Measurements from ENCODE around the gene RANBP9.
A peak's percentile ranks its signal among the peaks of the same experiment; 100 is the strongest.

RANBP9 gene

DNA sequence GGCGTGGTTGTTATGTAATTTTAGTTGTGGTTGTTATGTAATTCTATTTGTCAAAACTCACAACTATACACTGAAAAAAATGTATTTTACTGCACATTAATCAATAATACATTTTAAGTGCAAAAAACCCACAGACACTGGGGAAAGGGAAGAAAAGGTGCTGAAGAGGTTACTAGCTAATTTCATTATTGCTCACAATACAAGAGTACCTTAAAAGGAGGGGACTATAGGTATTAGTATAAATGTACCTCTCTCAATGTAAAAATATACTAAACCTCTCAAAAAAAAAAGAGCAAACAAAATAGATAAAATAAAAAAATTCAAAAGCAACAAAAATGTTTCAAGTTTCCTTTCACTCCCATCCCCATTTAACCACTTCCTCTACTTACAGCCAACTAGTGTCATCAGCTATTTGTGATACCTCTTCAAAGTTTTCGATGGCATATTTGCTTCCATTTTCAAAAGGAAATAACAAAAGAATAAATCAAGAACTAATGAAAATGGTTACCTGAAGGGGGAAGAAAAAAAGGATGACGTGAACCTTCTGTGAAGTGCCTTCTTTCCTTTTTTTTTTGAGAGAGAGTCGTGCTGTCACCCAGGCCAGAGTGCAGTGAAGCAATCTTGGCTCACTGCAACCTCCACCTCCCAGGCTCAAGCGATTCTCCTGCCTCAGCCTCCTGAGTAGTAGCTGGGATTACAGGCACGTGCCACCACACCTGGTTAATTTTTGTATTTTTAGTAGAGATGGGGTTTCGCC, 30.2 kb downstream of the RANBP9 start:
- Histone ChIP-seq H2BK15ac (replicated peaks; ENCODE audit: low read depth) (no peak overlapping the region), H3K4ac (ENCODE audit: low read depth, low read length) (no peak overlapping the region), H4K5ac (ENCODE audit: low read length) (no peak overlapping the region), H3K18ac (ENCODE audit: low read length) (no peak overlapping the region), H3K27ac (ENCODE audit: low read depth, low read length) (no peak overlapping the region), H3K23ac (ENCODE audit: low read length) (no peak overlapping the region), H3K4me1 (ENCODE audit: control insufficient read depth, low read depth, low read length) (no peaks in the 10 kb centered on the region), H3K4me3 (ENCODE audit: low read length) (no peak overlapping the region), H3K79me2 (ENCODE audit: control insufficient read depth, insufficient read depth, low read length) (peaks cover 6% of the 10 kb centered on the region), H3K79me1 (ENCODE audit: low read length) (peaks cover 7% of the 10 kb centered on the region), H4K8ac (ENCODE audit: low read depth, low read length) (no peak overlapping the region), H3K9ac (ENCODE audit: low read length) (no peak overlapping the region), H3K27me3 (ENCODE audit: insufficient read depth, low read length, poor library complexity) (no peaks in the 10 kb centered on the region), H3K56ac (ENCODE audit: low read length) (no peak overlapping the region), H2BK5ac (ENCODE audit: low read length) (no peak overlapping the region), H2BK120ac (ENCODE audit: low read depth, low read length) (no peak overlapping the region), H2AK5ac (ENCODE audit: low read length) (no peak overlapping the region), H3K4me2 (ENCODE audit: low read length) (no peak overlapping the region), H3K36me3 (ENCODE audit: control insufficient read depth, insufficient read depth, low read length) (no peaks in the 10 kb centered on the region)
- WGBS (ENCODE audit: extremely low coverage, insufficient coverage, low lambda C conversion rate) = no CpG with 5 or more reads among the region's 7 CpGs
- DNase-seq = no peak

- Histone ChIP-seq H3K23ac (ENCODE audit: low read length) (no peak overlapping the region), H3K56ac (ENCODE audit: low read length) (no peak overlapping the region), H2BK15ac (replicated peaks; ENCODE audit: low read depth) (no peak overlapping the region), H3K27ac (ENCODE audit: low read depth, low read length) (no peak overlapping the region), H3K36me3 (ENCODE audit: control insufficient read depth, insufficient read depth, low read length) (no peaks in the 10 kb centered on the region), H3K4me1 (ENCODE audit: control insufficient read depth, low read depth, low read length) (no peaks in the 10 kb centered on the region), H3K18ac (ENCODE audit: low read length) (no peak overlapping the region), H3K79me2 (ENCODE audit: control insufficient read depth, insufficient read depth, low read length) (peaks cover 5% of the 10 kb centered on the region), H3K4ac (ENCODE audit: low read depth, low read length) (no peak overlapping the region), H3K9ac (ENCODE audit: low read length) (no peak overlapping the region), H2BK5ac (ENCODE audit: low read length) (no peak overlapping the region), H2BK120ac (ENCODE audit: low read depth, low read length) (no peak overlapping the region), H3K27me3 (ENCODE audit: insufficient read depth, low read length, poor library complexity) (no peaks in the 10 kb centered on the region), H3K4me2 (ENCODE audit: low read length) (no peak overlapping the region), H2AK5ac (ENCODE audit: low read length) (no peak overlapping the region), H3K4me3 (ENCODE audit: low read length) (no peak overlapping the region), H4K8ac (ENCODE audit: low read depth, low read length) (no peak overlapping the region), H4K5ac (ENCODE audit: low read length) (no peak overlapping the region), H3K79me1 (ENCODE audit: low read length) (peaks cover 7% of the 10 kb centered on the region)
- WGBS (ENCODE audit: extremely low coverage, insufficient coverage, low lambda C conversion rate) = no CpG with 5 or more reads among the region's 6 CpGs
- DNase-seq = no peak
Observed at GRCh38 chr6:13680448-13680968, 31.1 kb downstream of the RANBP9 start.

DNA sequence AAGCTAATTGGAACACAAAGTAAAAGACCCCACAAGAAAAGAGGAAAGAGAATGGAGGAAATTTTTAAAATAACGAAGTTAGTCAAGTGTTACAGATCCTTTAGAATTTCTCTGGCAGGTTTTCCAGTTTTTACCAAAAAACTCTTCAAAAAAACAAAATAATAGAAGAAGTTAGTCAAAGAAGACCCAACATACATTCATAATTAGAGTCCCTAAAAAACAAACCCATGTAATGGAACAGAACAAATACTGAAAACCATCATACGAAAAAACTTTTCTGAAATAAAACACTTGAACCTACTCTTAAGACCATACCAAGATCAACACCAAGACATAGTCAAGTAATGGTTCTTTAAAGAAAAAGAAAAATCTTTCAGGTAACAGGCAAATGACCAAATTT, 31.6 kb downstream of the RANBP9 start:
- no CpG with 5 or more reads among the region's 2 CpGs for WGBS (ENCODE audit: extremely low coverage, insufficient coverage, low lambda C conversion rate)
- H3K36me3 ChIP-seq (ENCODE audit: control insufficient read depth, insufficient read depth, low read length) = no peaks in the 10 kb centered on the region

GRCh38 chr6:13678255-13678983, 33.2 kb downstream of the RANBP9 start:
- no peak overlapping the region for H3K18ac ChIP-seq (ENCODE audit: low read length)
- H3K27me3 ChIP-seq (ENCODE audit: insufficient read depth, low read length, poor library complexity) = no peaks in the 10 kb centered on the region
- WGBS (ENCODE audit: extremely low coverage, insufficient coverage, low lambda C conversion rate) = 100% methylated on average over 1 of the region's 4 CpGs
- H2BK15ac ChIP-seq (replicated peaks; ENCODE audit: low read depth) = no peak overlapping the region
- peaks cover 7% of the 10 kb centered on the region for H3K79me1 ChIP-seq (ENCODE audit: low read length)
- no peak overlapping the region for H2AK5ac ChIP-seq (ENCODE audit: low read length)
- H3K79me2 ChIP-seq (ENCODE audit: control insufficient read depth, insufficient read depth, low read length) = peaks cover 13% of the 10 kb centered on the region
- no peak overlapping the region for H4K8ac ChIP-seq (ENCODE audit: low read depth, low read length)
- DNase-seq = peak; percentile 73
- H2BK5ac ChIP-seq (ENCODE audit: low read length) = no peak overlapping the region
- no peak overlapping the region for H3K9ac ChIP-seq (ENCODE audit: low read length)
- no peak overlapping the region for H2BK120ac ChIP-seq (ENCODE audit: low read depth, low read length)
- H3K4me2 ChIP-seq (ENCODE audit: low read length) = no peak overlapping the region
- H3K27ac ChIP-seq (ENCODE audit: low read depth, low read length) = no peak overlapping the region
- H4K5ac ChIP-seq (ENCODE audit: low read length) = no peak overlapping the region
- no peak overlapping the region for H3K56ac ChIP-seq (ENCODE audit: low read length)
- no peak overlapping the region for H3K4ac ChIP-seq (ENCODE audit: low read depth, low read length)
- no peaks in the 10 kb centered on the region for H3K36me3 ChIP-seq (ENCODE audit: control insufficient read depth, insufficient read depth, low read length)
- no peaks in the 10 kb centered on the region for H3K4me1 ChIP-seq (ENCODE audit: control insufficient read depth, low read depth, low read length)
- H3K4me3 ChIP-seq (ENCODE audit: low read length) = no peak overlapping the region
- H3K23ac ChIP-seq (ENCODE audit: low read length) = no peak overlapping the region

More for the DNA sequence above, 31.6 kb downstream of the RANBP9 start:
- no peaks in the 10 kb centered on the region for H3K4me1 ChIP-seq (ENCODE audit: control insufficient read depth, low read depth, low read length)
- H2BK120ac ChIP-seq (ENCODE audit: low read depth, low read length) = no peak overlapping the region
- H4K8ac ChIP-seq (ENCODE audit: low read depth, low read length) = no peak overlapping the region
- no peak overlapping the region for H3K4ac ChIP-seq (ENCODE audit: low read depth, low read length)
- H3K79me2 ChIP-seq (ENCODE audit: control insufficient read depth, insufficient read depth, low read length) = peaks cover 5% of the 10 kb centered on the region
- H3K4me2 ChIP-seq (ENCODE audit: low read length) = no peak overlapping the region
- no peak overlapping the region for H2BK5ac ChIP-seq (ENCODE audit: low read length)
- no peaks in the 10 kb centered on the region for H3K27me3 ChIP-seq (ENCODE audit: insufficient read depth, low read length, poor library complexity)
- no peak overlapping the region for H3K18ac ChIP-seq (ENCODE audit: low read length)
- no peak overlapping the region for H3K56ac ChIP-seq (ENCODE audit: low read length)
- H3K27ac ChIP-seq (ENCODE audit: low read depth, low read length) = no peak overlapping the region
- no peak overlapping the region for H3K23ac ChIP-seq (ENCODE audit: low read length)
- H3K9ac ChIP-seq (ENCODE audit: low read length) = no peak overlapping the region
- no peak overlapping the region for H4K5ac ChIP-seq (ENCODE audit: low read length)
- no peak overlapping the region for H3K4me3 ChIP-seq (ENCODE audit: low read length)
- no peak overlapping the region for H2AK5ac ChIP-seq (ENCODE audit: low read length)
- H3K79me1 ChIP-seq (ENCODE audit: low read length) = peaks cover 7% of the 10 kb centered on the region
- H2BK15ac ChIP-seq (replicated peaks; ENCODE audit: low read depth) = no peak overlapping the region
- DNase-seq = no peak

- DNase-seq = no peak
- no peak overlapping the region for H2BK5ac ChIP-seq (ENCODE audit: low read length)
- H4K8ac ChIP-seq (ENCODE audit: low read depth, low read length) = no peak overlapping the region
- no peak overlapping the region for H2BK120ac ChIP-seq (ENCODE audit: low read depth, low read length)
- H3K79me2 ChIP-seq (ENCODE audit: control insufficient read depth, insufficient read depth, low read length) = peaks cover 13% of the 10 kb centered on the region
- H2AK5ac ChIP-seq (ENCODE audit: low read length) = no peak overlapping the region
- H3K56ac ChIP-seq (ENCODE audit: low read length) = no peak overlapping the region
- H3K18ac ChIP-seq (ENCODE audit: low read length) = no peak overlapping the region
- no peak overlapping the region for H3K4me3 ChIP-seq (ENCODE audit: low read length)
- no peak overlapping the region for H3K4ac ChIP-seq (ENCODE audit: low read depth, low read length)
- H3K4me1 ChIP-seq (ENCODE audit: control insufficient read depth, low read depth, low read length) = no peaks in the 10 kb centered on the region
- no peak overlapping the region for H3K4me2 ChIP-seq (ENCODE audit: low read length)
- H3K9ac ChIP-seq (ENCODE audit: low read length) = no peak overlapping the region
- H3K27ac ChIP-seq (ENCODE audit: low read depth, low read length) = no peak overlapping the region
- peaks cover 7% of the 10 kb centered on the region for H3K79me1 ChIP-seq (ENCODE audit: low read length)
- no peak overlapping the region for H3K23ac ChIP-seq (ENCODE audit: low read length)
- H2BK15ac ChIP-seq (replicated peaks; ENCODE audit: low read depth) = no peak overlapping the region
- no peak overlapping the region for H4K5ac ChIP-seq (ENCODE audit: low read length)
- WGBS (ENCODE audit: extremely low coverage, insufficient coverage, low lambda C conversion rate) = no CpG with 5 or more reads among the region's 3 CpGs
- H3K27me3 ChIP-seq (ENCODE audit: insufficient read depth, low read length, poor library complexity) = no peaks in the 10 kb centered on the region
- H3K36me3 ChIP-seq (ENCODE audit: control insufficient read depth, insufficient read depth, low read length) = no peaks in the 10 kb centered on the region
Observed at GRCh38 chr6:13677878-13678254, 33.8 kb downstream of the RANBP9 start.

Measured in mesendoderm (in vitro differentiated cells).